ENCODE data around the gene GRM4. TPM values are rescaled to one million over a fixed set of nuclear protein-coding genes. Genes with fewer than 3 reads are reported as not detected.

The GRM4 gene
- total and polyA plus RNA-seq, 2 experiments from 2014 or later, result 0.10 to 0.22 TPM

DNA sequence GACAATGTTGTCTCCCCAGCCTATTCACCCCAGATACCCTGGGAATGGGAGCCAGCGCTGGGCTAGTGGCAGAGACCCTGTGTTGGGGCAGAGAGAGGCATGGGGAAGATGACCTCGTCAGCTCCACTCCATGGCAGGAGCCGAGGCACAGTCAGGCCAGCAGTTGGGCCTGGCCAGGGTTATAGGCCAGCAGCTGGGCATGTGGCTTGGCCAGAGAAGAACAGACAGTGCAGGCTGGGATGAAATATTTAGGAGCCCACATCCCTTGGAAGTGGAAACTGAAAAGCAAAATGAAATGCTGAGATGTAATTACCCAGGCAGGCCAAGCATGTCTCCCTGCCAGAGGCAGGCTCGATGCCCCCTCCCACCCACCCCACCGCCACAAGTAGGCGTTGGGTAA, 70.0 kb downstream of the GRM4 start:
- H3K9ac ChIP-seq, result no peak overlapping the region
- no peaks in the 10 kb centered on the region for H3K4me1 ChIP-seq (ENCODE audit: insufficient read depth)
- H4K20me1 ChIP-seq (ENCODE audit: insufficient read depth), result no peaks in the 10 kb centered on the region
- H3K36me3 ChIP-seq (ENCODE audit: low read depth), result no peaks in the 10 kb centered on the region
- no peak overlapping the region for H3K27ac ChIP-seq
- no peak for DNase-seq
- peaks cover 3% of the 10 kb centered on the region; the same call in 1 of the 2 replicates for H3F3A ChIP-seq (ENCODE audit: insufficient read depth)
- no peak for TF ChIP-seq EZH2phosphoT487 (IDR thresholded peaks at IDR 0.05; ENCODE audit: insufficient read depth, low read depth)
- TF ChIP-seq EZH2 (IDR thresholded peaks at IDR 0.05; ENCODE audit: insufficient read depth, poor library complexity, severe bottlenecking), result no peak
- H3K79me2 ChIP-seq (ENCODE audit: insufficient read depth), result no peaks in the 10 kb centered on the region
- in situ Hi-C loops (cut with MboI), result no loop called here
- H3K27me3 ChIP-seq (replicated peaks; ENCODE audit: insufficient read depth), result peaks cover 12% of the 10 kb centered on the region
- no peaks in the 10 kb centered on the region for H3K9me3 ChIP-seq (ENCODE audit: low read depth)
- H3K4me3 ChIP-seq, result no peak overlapping the region
- no peaks in the 10 kb centered on the region for H3K9me2 ChIP-seq (ENCODE audit: insufficient read depth)
- no peak overlapping the region for H3K4me2 ChIP-seq (ENCODE audit: unreplicated experiment)
- 67 to 76% methylated on average over 5 to 6 of the region's 6 CpGs for WGBS, 2 experiments (ENCODE audit: low coverage in 1 of 2, low lambda C conversion rate in 2 of 2, missing lambda C conversion rate in 2 of 2)
- H2AFZ ChIP-seq, result no peak overlapping the region

DNA sequence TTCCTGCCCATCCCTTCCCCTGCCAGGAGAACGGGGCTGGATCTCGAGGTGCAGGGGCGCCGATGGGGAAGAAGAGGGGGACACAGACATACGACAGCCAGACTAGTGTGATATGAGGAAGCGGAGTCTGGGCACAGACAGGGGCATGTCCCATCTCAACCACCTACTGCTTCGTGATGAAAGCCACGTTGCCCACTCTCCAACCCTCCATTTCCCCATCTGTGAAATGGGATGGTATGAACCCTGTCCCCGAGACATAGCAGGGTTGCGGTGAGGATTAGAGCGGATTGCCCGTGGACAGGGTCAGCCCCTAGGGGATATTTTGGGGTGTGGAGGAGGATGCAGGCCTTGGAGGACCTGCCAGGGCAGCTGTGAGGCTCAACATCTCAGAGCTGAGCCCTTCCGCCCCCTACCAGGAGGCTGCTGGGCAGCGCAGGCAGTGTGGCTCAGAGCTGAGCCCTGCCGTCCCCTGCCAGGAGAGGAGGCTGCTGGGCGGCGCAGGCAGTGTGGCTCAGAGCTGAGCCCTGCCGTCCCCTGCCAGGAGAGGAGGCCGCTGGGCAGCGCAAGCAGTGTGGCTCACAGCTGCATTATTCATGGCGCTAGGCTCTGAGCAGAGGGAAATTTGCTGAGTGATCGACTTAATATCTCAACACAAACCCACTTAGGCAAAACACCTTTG, 71.7 kb downstream of the GRM4 start:
- in situ Hi-C loops (cut with MboI), result no loop called here
- Histone ChIP-seq H2AFZ (no peak overlapping the region), H3K27me3 (replicated peaks; ENCODE audit: insufficient read depth) (peaks cover 12% of the 10 kb centered on the region), H3F3A (ENCODE audit: insufficient read depth) (peaks cover 3% of the 10 kb centered on the region; the same call in 1 of the 2 replicates), H3K9me3 (ENCODE audit: low read depth) (no peaks in the 10 kb centered on the region), H3K9ac (no peak overlapping the region), H3K79me2 (ENCODE audit: insufficient read depth) (no peaks in the 10 kb centered on the region), H4K20me1 (ENCODE audit: insufficient read depth) (no peaks in the 10 kb centered on the region), H3K4me2 (ENCODE audit: unreplicated experiment) (no peak overlapping the region), H3K36me3 (ENCODE audit: low read depth) (no peaks in the 10 kb centered on the region), H3K4me3 (no peak overlapping the region), H3K27ac (no peak overlapping the region), H3K9me2 (ENCODE audit: insufficient read depth) (no peaks in the 10 kb centered on the region), H3K4me1 (ENCODE audit: insufficient read depth) (no peaks in the 10 kb centered on the region)
- WGBS, 2 experiments (ENCODE audit: low coverage in 1 of 2, low lambda C conversion rate in 2 of 2, missing lambda C conversion rate in 2 of 2), result 49 to 52% methylated on average over 22 of the region's 22 CpGs
- no peak for DNase-seq
- no peak for TF ChIP-seq EZH2phosphoT487 (IDR thresholded peaks at IDR 0.05; ENCODE audit: insufficient read depth, low read depth)
- TF ChIP-seq EZH2 (IDR thresholded peaks at IDR 0.05; ENCODE audit: insufficient read depth, poor library complexity, severe bottlenecking), result no peak

DNA sequence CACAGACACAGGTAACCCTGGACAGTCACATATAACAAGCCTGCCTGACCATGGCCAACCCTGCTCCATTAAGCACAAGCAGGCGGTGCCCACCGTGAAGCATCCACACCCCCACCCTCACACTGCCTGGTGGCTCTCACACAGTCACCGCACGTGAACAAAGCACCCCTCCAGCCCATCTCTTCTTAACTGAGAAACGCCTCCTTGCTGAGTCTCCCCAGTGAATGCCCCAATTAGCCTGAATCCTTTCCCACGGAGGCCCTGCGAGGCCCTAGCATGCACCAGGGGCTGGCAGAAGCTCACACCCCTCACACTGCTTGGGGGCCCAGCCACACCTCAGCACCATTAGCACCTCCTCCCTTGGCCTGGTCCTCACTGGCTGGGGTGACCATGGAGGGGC, 72.3 kb downstream of the GRM4 start:
- H3K36me3 ChIP-seq (ENCODE audit: low read depth), result no peaks in the 10 kb centered on the region
- WGBS, 2 experiments (ENCODE audit: low coverage in 1 of 2, low lambda C conversion rate in 2 of 2, missing lambda C conversion rate in 2 of 2), result 39 to 44% methylated on average over 7 of the region's 7 CpGs
- H3K27ac ChIP-seq, result no peak overlapping the region
- no peaks in the 10 kb centered on the region for H3K79me2 ChIP-seq (ENCODE audit: insufficient read depth)
- no peak for DNase-seq
- H3K27me3 ChIP-seq (replicated peaks; ENCODE audit: insufficient read depth), result peaks cover 9% of the 10 kb centered on the region
- H3K9me3 ChIP-seq (ENCODE audit: low read depth), result no peaks in the 10 kb centered on the region
- H3K4me1 ChIP-seq (ENCODE audit: insufficient read depth), result no peaks in the 10 kb centered on the region
- TF ChIP-seq EZH2phosphoT487 (IDR thresholded peaks at IDR 0.05; ENCODE audit: insufficient read depth, low read depth), result no peak
- TF ChIP-seq EZH2 (IDR thresholded peaks at IDR 0.05; ENCODE audit: insufficient read depth, poor library complexity, severe bottlenecking), result no peak
- no peak overlapping the region for H3K9ac ChIP-seq
- peaks cover 3% of the 10 kb centered on the region; the same call in 1 of the 2 replicates for H3F3A ChIP-seq (ENCODE audit: insufficient read depth)
- in situ Hi-C loops (cut with MboI), result no loop called here
- H3K9me2 ChIP-seq (ENCODE audit: insufficient read depth), result no peaks in the 10 kb centered on the region
- no peak overlapping the region for H2AFZ ChIP-seq
- no peak overlapping the region for H3K4me3 ChIP-seq
- no peak overlapping the region for H3K4me2 ChIP-seq (ENCODE audit: unreplicated experiment)
- no peaks in the 10 kb centered on the region for H4K20me1 ChIP-seq (ENCODE audit: insufficient read depth)

DNA sequence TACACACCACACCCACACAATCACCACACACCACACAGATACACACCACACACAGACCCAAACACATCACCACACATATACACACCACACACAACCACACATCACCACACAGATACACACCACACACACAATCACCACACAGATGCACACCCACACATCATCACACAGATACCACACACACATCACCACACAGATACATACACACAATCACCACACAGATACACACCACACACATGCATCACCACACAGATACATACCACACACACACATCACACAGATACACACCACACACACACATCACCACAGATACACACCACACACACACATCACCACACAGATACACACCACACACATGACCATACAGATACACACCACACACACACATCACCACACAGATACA, 73.2 kb downstream of the GRM4 start:
- Histone ChIP-seq H3K9ac (no peak overlapping the region), H3F3A (ENCODE audit: insufficient read depth) (peaks cover 3% of the 10 kb centered on the region; the same call in 1 of the 2 replicates), H3K27me3 (replicated peaks; ENCODE audit: insufficient read depth) (peaks cover 8% of the 10 kb centered on the region), H3K36me3 (ENCODE audit: low read depth) (no peaks in the 10 kb centered on the region), H3K79me2 (ENCODE audit: insufficient read depth) (no peaks in the 10 kb centered on the region), H3K9me2 (ENCODE audit: insufficient read depth) (no peaks in the 10 kb centered on the region), H3K9me3 (ENCODE audit: low read depth) (no peaks in the 10 kb centered on the region), H3K4me2 (ENCODE audit: unreplicated experiment) (no peak overlapping the region), H2AFZ (no peak overlapping the region), H4K20me1 (ENCODE audit: insufficient read depth) (no peaks in the 10 kb centered on the region), H3K27ac (no peak overlapping the region), H3K4me1 (ENCODE audit: insufficient read depth) (no peaks in the 10 kb centered on the region), H3K4me3 (no peak overlapping the region)
- TF ChIP-seq EZH2 (IDR thresholded peaks at IDR 0.05; ENCODE audit: insufficient read depth, poor library complexity, severe bottlenecking) (no peak), EZH2phosphoT487 (IDR thresholded peaks at IDR 0.05; ENCODE audit: insufficient read depth, low read depth) (no peak)
- in situ Hi-C loops (cut with MboI), result no loop called here
- DNase-seq, result no peak
